Nephron (organoid): Measurements from ENCODE around the gene PKM.
A peak's percentile ranks its signal among the peaks of the same experiment; 100 is the strongest.

Experiments
- H3K27ac Mint-ChIP-seq, 3 experiments: 2 replicates each; pipeline ENCODE4 v1.8.0; 2020; ENCODE audit warnings: mixed read lengths in 3 of 3, mild to moderate bottlenecking in 2 of 3, moderate library complexity in 1 of 3
- H3K27me3 Mint-ChIP-seq: 2 replicates; pipeline ENCODE4 v1.8.0; 2021; ENCODE audit warnings: low read depth, mild to moderate bottlenecking, moderate library complexity, mixed read lengths
- H3K36me3 Mint-ChIP-seq: 2 replicates; pipeline ENCODE4 v1.8.0; 2020; ENCODE audit warnings: low read depth, mixed read lengths
- H3K4me1 Mint-ChIP-seq: 2 replicates; pipeline ENCODE4 v1.8.0; 2020; ENCODE audit warnings: mixed read lengths
- H3K4me3 Mint-ChIP-seq, 3 experiments: 2 replicates each; pipeline ENCODE4 v1.8.0; 2020; ENCODE audit warnings: mild to moderate bottlenecking in 3 of 3, mixed read lengths in 3 of 3, moderate library complexity in 2 of 3
- H3K9me3 Mint-ChIP-seq: 2 replicates; pipeline ENCODE4 v1.8.0; 2020; ENCODE audit warnings: mixed read lengths
- CTCF ChIP-seq, 3 experiments: fragments of 200-600 bp; sonication (generic); IDR thresholded peaks; one replicate each; pipeline ENCODE4 v1.5.0; 2021; ENCODE audit warnings: antibody characterized with exemption in 3 of 3; ENCODE audit not compliant: unreplicated experiment in 3 of 3

The PKM gene

GRCh38 chr15:72183781-72184164 is 47.2 kb downstream of the PKM start:
- peaks cover 3% of the 10 kb centered on the region for H3K4me1 Mint-ChIP-seq
- peak overlapping the region in 1 of 3 experiments; percentile 41 for H3K4me3 Mint-ChIP-seq
- no peaks in the 10 kb centered on the region for H3K36me3 Mint-ChIP-seq
- no peak for TF ChIP-seq CTCF (IDR thresholded peaks at IDR 0.05; ENCODE audit: unreplicated experiment in 3 of 3)
- H3K27ac Mint-ChIP-seq = no peak overlapping the region
- no peaks in the 10 kb centered on the region for H3K9me3 Mint-ChIP-seq
- peaks cover 57% of the 10 kb centered on the region for H3K27me3 Mint-ChIP-seq

- Mint-ChIP-seq H3K4me1 (peaks cover 3% of the 10 kb centered on the region), H3K36me3 (no peaks in the 10 kb centered on the region), H3K4me3 (no peak overlapping the region), H3K27ac (no peak overlapping the region), H3K9me3 (no peaks in the 10 kb centered on the region), H3K27me3 (peaks cover 50% of the 10 kb centered on the region)
- TF ChIP-seq CTCF (IDR thresholded peaks at IDR 0.05; ENCODE audit: unreplicated experiment in 3 of 3) = no peak
Observed at GRCh38 chr15:72182673-72183072, 48.3 kb downstream of the PKM start.

GRCh38 chr15:72182244-72182643 is 48.7 kb downstream of the PKM start:
- Mint-ChIP-seq H3K36me3 (no peaks in the 10 kb centered on the region), H3K9me3 (no peaks in the 10 kb centered on the region), H3K27me3 (peaks cover 50% of the 10 kb centered on the region), H3K27ac (no peak overlapping the region), H3K4me3 (no peak overlapping the region), H3K4me1 (peaks cover 3% of the 10 kb centered on the region)
- TF ChIP-seq CTCF (IDR thresholded peaks at IDR 0.05; ENCODE audit: unreplicated experiment in 3 of 3) = no peak

- Mint-ChIP-seq H3K27me3 (peaks cover 45% of the 10 kb centered on the region), H3K4me1 (peaks cover 3% of the 10 kb centered on the region), H3K27ac (no peak overlapping the region), H3K4me3 (no peak overlapping the region), H3K9me3 (no peaks in the 10 kb centered on the region), H3K36me3 (no peaks in the 10 kb centered on the region)
- no peak for TF ChIP-seq CTCF (IDR thresholded peaks at IDR 0.05; ENCODE audit: unreplicated experiment in 3 of 3)
Observed at GRCh38 chr15:72180761-72181324, 50.1 kb downstream of the PKM start.

GRCh38 chr15:72179950-72180581 is 50.9 kb downstream of the PKM start:
- Mint-ChIP-seq H3K27me3 (peaks cover 45% of the 10 kb centered on the region), H3K36me3 (no peaks in the 10 kb centered on the region), H3K9me3 (no peaks in the 10 kb centered on the region), H3K4me1 (peaks cover 3% of the 10 kb centered on the region), H3K4me3 (no peak overlapping the region), H3K27ac (no peak overlapping the region)
- TF ChIP-seq CTCF (IDR thresholded peaks at IDR 0.05; ENCODE audit: unreplicated experiment in 3 of 3) = no peak

- no peaks in the 10 kb centered on the region for H3K9me3 Mint-ChIP-seq
- no peak for TF ChIP-seq CTCF (IDR thresholded peaks at IDR 0.05; ENCODE audit: unreplicated experiment in 3 of 3)
- no peaks in the 10 kb centered on the region for H3K4me1 Mint-ChIP-seq
- H3K4me3 Mint-ChIP-seq = no peak overlapping the region
- H3K36me3 Mint-ChIP-seq = no peaks in the 10 kb centered on the region
- H3K27ac Mint-ChIP-seq = no peak overlapping the region
- H3K27me3 Mint-ChIP-seq = peaks cover 40% of the 10 kb centered on the region
Observed at GRCh38 chr15:72178976-72179585, 51.9 kb downstream of the PKM start.
